SK-N-SH treated with all-trans-retinoic acid at 6 μM for 48 hours (cell line): Measurements from ENCODE around the gene CSF1.

Experiments used
- ATAC-seq: fragments of 200-7000 bp; cut with Tn5 transposase; 3 replicates; pipeline ENCODE4 v1.9.1; 2020; ENCODE audit warnings: mild to moderate bottlenecking, moderate library complexity
- ARNTL ChIP-seq: fragments of 450-650 bp; formaldehyde crosslinking; IDR thresholded peaks from 2 replicates; pipeline ENCODE4 v1.5.0; 2020; ENCODE audit warnings: low read depth, mild to moderate bottlenecking, moderate library complexity, borderline replicate concordance
- CREB5 ChIP-seq: fragments of 250-450 bp; sonication (Bioruptor Pico); IDR thresholded peaks from 2 replicates; pipeline ENCODE4 v1.5.1; 2020; ENCODE audit warnings: low read depth, mild to moderate bottlenecking, moderate library complexity
- CSRNP3 ChIP-seq: fragments of 250-450 bp; sonication (Bioruptor Pico); IDR thresholded peaks from 2 replicates; pipeline ENCODE4 v1.5.1; 2021; ENCODE audit warnings: mild to moderate bottlenecking, moderate library complexity
- ESRRG ChIP-seq: fragments of 250-450 bp; sonication (Bioruptor Pico); IDR thresholded peaks from 2 replicates; pipeline ENCODE4 v1.6.1; 2021; ENCODE audit warnings: mild to moderate bottlenecking
- GLIS3 ChIP-seq: fragments of 250-450 bp; sonication (Bioruptor Pico); IDR thresholded peaks from 2 replicates; pipeline ENCODE4 v1.5.0; 2020; ENCODE audit warnings: mild to moderate bottlenecking, moderate library complexity
- ISL1 ChIP-seq: fragments of 250-450 bp; sonication (Bioruptor Pico); IDR thresholded peaks from 2 replicates; pipeline ENCODE4 v2.1.2; 2022; ENCODE audit warnings: mild to moderate bottlenecking, moderate library complexity
- OSR1 ChIP-seq: fragments of 250-450 bp; sonication (Bioruptor Pico); IDR thresholded peaks from 2 replicates; pipeline ENCODE4 v1.8.0; 2022; ENCODE audit warnings: moderate library complexity, mild to moderate bottlenecking, inconsistent platforms
- PATZ1 ChIP-seq: fragments of 250-450 bp; sonication (Bioruptor Pico); IDR thresholded peaks from 2 replicates; pipeline ENCODE4 v1.8.0; 2020; ENCODE audit warnings: mild to moderate bottlenecking, moderate library complexity, borderline replicate concordance
- POU6F1 ChIP-seq: fragments of 250-450 bp; sonication (Bioruptor Pico); IDR thresholded peaks from 2 replicates; pipeline ENCODE4 v1.8.0; 2021; ENCODE audit warnings: low read depth, mild to moderate bottlenecking, moderate library complexity, borderline replicate concordance
- PPARA ChIP-seq: fragments of 250-450 bp; sonication (Bioruptor Pico); IDR thresholded peaks from 2 replicates; pipeline ENCODE4 v1.5.0; 2020; ENCODE audit warnings: mild to moderate bottlenecking, borderline replicate concordance
- SNAI2 ChIP-seq: fragments of 250-450 bp; sonication (Bioruptor Pico); IDR thresholded peaks from 2 replicates; pipeline ENCODE4 v1.5.0; 2020; ENCODE audit warnings: mild to moderate bottlenecking, moderate library complexity
- TCF4 ChIP-seq: fragments of 250-450 bp; sonication (Bioruptor Pico); IDR thresholded peaks from 2 replicates; pipeline ENCODE4 v1.8.0; 2021; ENCODE audit warnings: mild to moderate bottlenecking, moderate library complexity, borderline replicate concordance
- TOX ChIP-seq: fragments of 250-450 bp; sonication (Bioruptor Pico); IDR thresholded peaks from 2 replicates; pipeline ENCODE4 v1.8.0; 2021; ENCODE audit warnings: mild to moderate bottlenecking, moderate library complexity, borderline replicate concordance
- TSHZ2 ChIP-seq: fragments of 250-450 bp; sonication (Bioruptor Pico); IDR thresholded peaks from 2 replicates; pipeline ENCODE4 v1.5.0; 2020; ENCODE audit warnings: mild to moderate bottlenecking, moderate library complexity
- ZC3H10 ChIP-seq: fragments of 250-450 bp; sonication (Bioruptor Pico); IDR thresholded peaks from 2 replicates; pipeline ENCODE4 v1.5.1; 2021; ENCODE audit warnings: mild to moderate bottlenecking, moderate library complexity
- ZFP3 ChIP-seq: fragments of 250-450 bp; sonication (Bioruptor Pico); IDR thresholded peaks from 2 replicates; pipeline ENCODE4 v1.5.0; 2020; ENCODE audit warnings: mild to moderate bottlenecking, moderate library complexity
- ZFP30 ChIP-seq: fragments of 450-650 bp; formaldehyde crosslinking; IDR thresholded peaks from 2 replicates; pipeline ENCODE4 v1.5.0; 2022; ENCODE audit warnings: mild to moderate bottlenecking, moderate library complexity
- ZNF8 ChIP-seq: fragments of 450-650 bp; formaldehyde crosslinking; IDR thresholded peaks from 2 replicates; pipeline ENCODE4 v1.5.0; 2020; ENCODE audit warnings: mild to moderate bottlenecking, moderate library complexity

The CSF1 gene

GRCh38 chr1:109882288-109883245, 28.1 kb upstream of the CSF1 start:
- TF ChIP-seq CREB5 (CRISPR knock-in tag) (no peak), TCF4 (no peak), ISL1 (CRISPR knock-in tag) (no peak), POU6F1 (CRISPR knock-in tag) (no peak), GLIS3 (CRISPR knock-in tag) (no peak), CSRNP3 (CRISPR knock-in tag) (no peak), PATZ1 (CRISPR knock-in tag) (no peak)
- ATAC-seq = no peak

GRCh38 chr1:109883248-109883955, 27.2 kb upstream of the CSF1 start:
- no peak for ATAC-seq
- no peak for TF ChIP-seq ISL1 (CRISPR knock-in tag)
- TF ChIP-seq ZNF8 (CRISPR knock-in tag) = no peak
- no peak for TF ChIP-seq ZC3H10
- TF ChIP-seq OSR1 (CRISPR knock-in tag) = no peak
- TF ChIP-seq TOX (CRISPR knock-in tag) = no peak
- TF ChIP-seq PPARA (CRISPR knock-in tag) = no peak
- no peak for TF ChIP-seq ARNTL (CRISPR knock-in tag)
- no peak for TF ChIP-seq PATZ1 (CRISPR knock-in tag)
- no peak for TF ChIP-seq ZFP30 (CRISPR knock-in tag)
- no peak for TF ChIP-seq ZFP3
- no peak for TF ChIP-seq TCF4
- no peak for TF ChIP-seq SNAI2 (CRISPR knock-in tag)
- TF ChIP-seq TSHZ2 (CRISPR knock-in tag) = no peak
- no peak for TF ChIP-seq CREB5 (CRISPR knock-in tag)
- TF ChIP-seq ESRRG (CRISPR knock-in tag) = no peak
